ENCODE results near the gene NAB1.
"Not testable (repeated sequence)": the region's sequence is repeated elsewhere in the genome, so short reads cannot be mapped to it uniquely, and the experiment has no call there.

NAB1 gene

GRCh38 chr2:190698895-190699294 lies 50.0 kb downstream of the NAB1 start:
- Mint-ChIP-seq H3K9me3 (no peaks in the 10 kb centered on the region), H3K4me3 (no peak overlapping the region), H3K36me3 (ENCODE audit: low read depth) (peaks cover 3% of the 10 kb centered on the region), H3K27me3 (ENCODE audit: low read depth) (peaks cover 3% of the 10 kb centered on the region), H3K27ac (peak overlapping the region in 2 of 3 experiments; percentile 13 to 59), H3K4me1 (peaks cover 4% of the 10 kb centered on the region)
- peak; percentile 22 to 33 (median 30) for TF ChIP-seq CTCF (IDR thresholded peaks at IDR 0.05; ENCODE audit: unreplicated experiment in 3 of 3)

- Mint-ChIP-seq H3K27me3 (ENCODE audit: low read depth) (peaks cover 3% of the 10 kb centered on the region), H3K9me3 (peaks cover 4% of the 10 kb centered on the region), H3K36me3 (ENCODE audit: low read depth) (no peaks in the 10 kb centered on the region), H3K4me3 (no peak overlapping the region), H3K4me1 (peaks cover 4% of the 10 kb centered on the region), H3K27ac (peak overlapping the region in 1 of 3 experiments; percentile 37)
- TF ChIP-seq CTCF (IDR thresholded peaks at IDR 0.05; ENCODE audit: unreplicated experiment in 3 of 3), result no peak
Measured at GRCh38 chr2:190701586-190701985, 52.7 kb downstream of the NAB1 start.

- Mint-ChIP-seq H3K4me3 (no peak overlapping the region), H3K9me3 (peaks cover 10% of the 10 kb centered on the region), H3K36me3 (ENCODE audit: low read depth) (no peaks in the 10 kb centered on the region), H3K27me3 (ENCODE audit: low read depth) (peaks cover 3% of the 10 kb centered on the region), H3K4me1 (no peaks in the 10 kb centered on the region), H3K27ac (no peak overlapping the region)
- no peak for TF ChIP-seq CTCF (IDR thresholded peaks at IDR 0.05; ENCODE audit: unreplicated experiment in 3 of 3)
Measured at GRCh38 chr2:190705280-190705679, 56.4 kb downstream of the NAB1 start.

- Mint-ChIP-seq H3K4me3 (no peak overlapping the region), H3K9me3 (peaks cover 10% of the 10 kb centered on the region), H3K36me3 (ENCODE audit: low read depth) (no peaks in the 10 kb centered on the region), H3K27ac (no peak overlapping the region), H3K27me3 (ENCODE audit: low read depth) (no peaks in the 10 kb centered on the region), H3K4me1 (no peaks in the 10 kb centered on the region)
- TF ChIP-seq CTCF (IDR thresholded peaks at IDR 0.05; ENCODE audit: unreplicated experiment in 3 of 3), result no peak
Measured at GRCh38 chr2:190707726-190708125, 58.8 kb downstream of the NAB1 start.

- H3K9me3 Mint-ChIP-seq, result peaks cover 10% of the 10 kb centered on the region
Measured at GRCh38 chr2:190708650-190709049, 59.8 kb downstream of the NAB1 start.

GRCh38 chr2:190711069-190711468 lies 62.2 kb downstream of the NAB1 start:
- TF ChIP-seq CTCF (IDR thresholded peaks at IDR 0.05; ENCODE audit: unreplicated experiment in 3 of 3), result no peak
- Mint-ChIP-seq H3K4me1 (no peaks in the 10 kb centered on the region), H3K9me3 (peaks cover 7% of the 10 kb centered on the region), H3K27me3 (ENCODE audit: low read depth) (no peaks in the 10 kb centered on the region), H3K36me3 (ENCODE audit: low read depth) (no peaks in the 10 kb centered on the region), H3K4me3 (no peak overlapping the region), H3K27ac (no peak overlapping the region)

More at GRCh38 chr2:190708650-190709049, 59.8 kb downstream of the NAB1 start:
- not testable (repeated sequence) for H3K4me3 Mint-ChIP-seq; H3K36me3 Mint-ChIP-seq (ENCODE audit: low read depth); H3K27me3 Mint-ChIP-seq (ENCODE audit: low read depth); H3K27ac Mint-ChIP-seq; H3K4me1 Mint-ChIP-seq
